Erythroblast (primary cell): ENCODE measurements around the gene BCL2.

ENCODE experiments used
- GATA1 ChIP-seq: IDR thresholded peaks from 2 replicates; pipeline ENCODE4 v1.6.1; 2011; ENCODE audit warnings: low read depth, mild to moderate bottlenecking, control low read depth, low read length, moderate library complexity
- POLR2A ChIP-seq: IDR thresholded peaks from 2 replicates; pipeline ENCODE4 v1.6.1; 2011; ENCODE audit warnings: mild to moderate bottlenecking, low read length

DNA sequence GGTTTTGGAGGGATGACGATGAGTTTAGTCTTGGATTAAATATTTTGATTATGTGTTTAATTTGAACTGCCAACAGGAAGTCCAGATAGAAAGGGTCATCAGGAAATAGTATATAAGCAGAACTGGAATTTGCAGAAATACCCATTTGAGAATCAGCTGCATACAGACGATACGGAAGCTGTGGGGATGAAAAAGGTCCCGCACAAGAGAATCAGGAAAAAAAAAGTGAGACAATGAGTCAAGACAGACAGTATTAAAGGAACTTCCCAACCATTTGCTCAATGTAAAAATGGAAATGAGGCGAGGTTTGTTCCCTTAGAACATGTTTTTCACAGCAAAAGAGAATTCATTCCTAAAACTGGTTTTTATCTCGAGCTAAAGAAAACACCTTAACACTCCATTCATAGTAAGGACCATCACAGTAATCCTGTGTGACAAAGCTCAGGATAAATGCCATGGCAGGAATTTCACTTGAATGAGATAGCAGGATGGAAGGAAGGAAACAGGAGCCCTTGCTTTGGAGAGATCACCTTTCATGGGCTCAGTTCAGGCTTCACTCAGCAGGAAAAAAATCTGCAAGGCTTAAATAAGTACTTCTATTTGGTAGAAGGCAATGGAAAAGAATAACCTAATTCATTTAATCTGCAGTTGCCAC, 29.3 kb downstream of the BCL2 start:
- TF ChIP-seq POLR2A: no peak
- no peak for TF ChIP-seq GATA1
